ENCODE measurements around the gene ZMYND10.

Gene ZMYND10

GRCh38 chr3:50342813-50343633 lies 2.5 kb downstream of the ZMYND10 start:
- no peak for DNase-seq

- no peak for DNase-seq
Measured at GRCh38 chr3:50341996-50342650, 3.4 kb downstream of the ZMYND10 start.

GRCh38 chr3:50341537-50341936 lies 4.0 kb downstream of the ZMYND10 start:
- DNase-seq = no peak

- DNase-seq = peak; percentile 65
Measured at GRCh38 chr3:50340448-50341329, 4.8 kb downstream of the ZMYND10 start, which contains the start of gene RASSF1. TSS of gene RASSF1 (minus strand) at chr3:50340836. CDS start at chr3:50340805, 31 bp downstream.

GRCh38 chr3:50340147-50340447 lies 5.4 kb downstream of the ZMYND10 start:
- DNase-seq = no peak

GRCh38 chr3:50339485-50340146 lies 5.9 kb downstream of the ZMYND10 start:
- DNase-seq = peak; percentile 66

- no peak for DNase-seq
Measured at GRCh38 chr3:50338965-50339364, 6.6 kb downstream of the ZMYND10 start.

- peak; percentile 99 for DNase-seq
Measured at GRCh38 chr3:50337175-50337861, 8.2 kb downstream of the ZMYND10 start.

- DNase-seq = peak; percentile 12
Measured at GRCh38 chr3:50336452-50337174, 8.9 kb downstream of the ZMYND10 start.

GRCh38 chr3:50334339-50335075 lies 11.0 kb downstream of the ZMYND10 start:
- DNase-seq = no peak

- peak; percentile 41 for DNase-seq
Measured at GRCh38 chr3:50333744-50334328, 11.7 kb downstream of the ZMYND10 start.

- no peak for DNase-seq
Measured at GRCh38 chr3:50331364-50331907, 14.1 kb downstream of the ZMYND10 start.

GRCh38 chr3:50330330-50330729 lies 15.2 kb downstream of the ZMYND10 start:
- no peak for DNase-seq

- DNase-seq = peak; percentile 93
Measured at GRCh38 chr3:50327943-50328691, 17.4 kb downstream of the ZMYND10 start, which contains the start of gene TUSC2. TSS of gene TUSC2 (minus strand) at chr3:50328223. CDS start at chr3:50328099, 124 bp downstream.

- no peak for DNase-seq
Measured at GRCh38 chr3:50327129-50327528, 18.4 kb downstream of the ZMYND10 start.

- DNase-seq = no peak
Measured at GRCh38 chr3:50326182-50326541, 19.4 kb downstream of the ZMYND10 start.

GRCh38 chr3:50325497-50326181 lies 19.9 kb downstream of the ZMYND10 start:
- DNase-seq = no peak

- DNase-seq = no peak
Measured at GRCh38 chr3:50325113-50325480, 20.4 kb downstream of the ZMYND10 start.

All from fibroblast of skin of right quadriceps (primary cell).